Peyer's patch (tissue), 4 donors: ENCODE measurements around the gene CRYL1.

Experiments used
- CTCF ChIP-seq, 6 experiments: fragments of 450-650 bp in 4 of 6; fragments of 200-600 bp in 2 of 6; sonication (generic) in 1 of 6; IDR thresholded peaks; one replicate each; pipeline ENCODE4 v1.5.1; 2017 to 2019; ENCODE audit warnings: antibody characterized with exemption in 6 of 6, mild to moderate bottlenecking in 3 of 6, moderate library complexity in 1 of 6
- POLR2A ChIP-seq, 2 donors: fragments of 450-650 bp; IDR thresholded peaks; one replicate each; pipeline ENCODE4 v1.5.1; 2017; ENCODE audit warnings: antibody characterized with exemption in 2 of 2, mild to moderate bottlenecking in 2 of 2, moderate library complexity in 2 of 2

- TF ChIP-seq CTCF (IDR thresholded peaks at IDR 0.05) (no peak), POLR2A (IDR thresholded peaks at IDR 0.05) (no peak)
Observed at GRCh38 chr13:20438801-20439200, 86.9 kb downstream of the CRYL1 start.
